Vagina (tissue), 2 donors: ENCODE data around the gene FIS1. TPM values are rescaled to one million over a fixed set of nuclear protein-coding genes. Genes with fewer than 3 reads are reported as not detected.
A peak's percentile ranks its signal among the peaks of the same experiment; 100 is the strongest.
"Not testable (repeated sequence)": the region's sequence is repeated elsewhere in the genome, so short reads cannot be mapped to it uniquely, and the experiment has no call there.

ENCODE experiments used
- DNase-seq, 2 donors: peaks; one replicate each; pipeline ENCODE4 v3.0.0-alpha.2; 2017; ENCODE audit errors: extremely low spot score in 2 of 2
- H3K27ac ChIP-seq: fragments of 200-600 bp; sonication (generic); one replicate; pipeline ENCODE4 v1.5.1; 2019
- H3K27me3 ChIP-seq: fragments of 200-600 bp; sonication (generic); one replicate; pipeline ENCODE4 v1.5.1; 2019
- H3K36me3 ChIP-seq, 2 donors: fragments of 200-600 bp; sonication (generic); one replicate each; pipeline ENCODE4 v1.5.1; 2017 to 2019
- H3K4me1 ChIP-seq: fragments of 200-600 bp; sonication (generic); one replicate; pipeline ENCODE4 v1.5.1; 2019
- H3K4me3 ChIP-seq, 2 donors: fragments of 200-600 bp; sonication (generic); 1 replicate in 1 of 2; 2 replicates in 1 of 2; pipeline ENCODE4 v1.5.1; 2016 to 2019
- H3K9me3 ChIP-seq: fragments of 200-600 bp; sonication (generic); one replicate; pipeline ENCODE4 v1.5.1; 2019
- CTCF ChIP-seq, 3 experiments: fragments of 450-650 bp in 2 of 3; fragments of 200-600 bp in 1 of 3; sonication (generic) in 1 of 3; IDR thresholded peaks; one replicate each; pipeline ENCODE4 v1.5.1; 2017 to 2019; ENCODE audit warnings: antibody characterized with exemption in 3 of 3, mild to moderate bottlenecking in 2 of 3, moderate library complexity in 2 of 3
- POLR2A ChIP-seq, 2 donors: fragments of 450-650 bp; IDR thresholded peaks; one replicate each; pipeline ENCODE4 v1.6.1; 2017; ENCODE audit warnings: antibody characterized with exemption in 2 of 2, mild to moderate bottlenecking in 2 of 2, moderate library complexity in 2 of 2
- POLR2AphosphoS5 ChIP-seq, 2 donors: sonication (generic); formaldehyde crosslinking; IDR thresholded peaks; one replicate each; pipeline ENCODE4 v1.9.0; 2017; ENCODE audit warnings: antibody characterized with exemption in 2 of 2, mild to moderate bottlenecking in 2 of 2, low read depth in 1 of 2; ENCODE audit not compliant: insufficient read depth in 1 of 2
- intact Hi-C: fragments of 100-400 bp; cut with DNase I; formaldehyde crosslinking; loops from one replicate; pipeline ENCODE4 v1.15.1; 2023
- total RNA-seq: library from RNA; depleted of rRNA; stranded (reverse); fragments of >200 nt; gene quantifications from one replicate; pipeline ENCODE4 v1.2.3, GENCODE V29; 2016

Gene FIS1
- total RNA-seq, 1 donor from 2014 or later = 204 TPM

- Histone ChIP-seq H3K36me3 (no peaks in the 10 kb centered on the region), H3K4me3 (peak within 1 kb of the TSS; percentile 9 to 19), H3K27ac (no peak within 1 kb of the TSS), H3K9me3 (no peaks in the 10 kb centered on the region), H3K27me3 (no peaks in the 10 kb centered on the region), H3K4me1 (peaks cover 8% of the 10 kb centered on the region)
- no peak for TF ChIP-seq POLR2AphosphoS5 (IDR thresholded peaks at IDR 0.05; ENCODE audit: insufficient read depth in 1 of 2, low read depth in 1 of 2)
- TF ChIP-seq CTCF (IDR thresholded peaks at IDR 0.05) = no peak
- no peak for TF ChIP-seq POLR2A (IDR thresholded peaks at IDR 0.05)
- intact Hi-C loops = no loop called here
- DNase-seq = no peak
These were observed 43.9 kb downstream of the FIS1 start, which contains the start of gene MOGAT3 for GRCh38 chr7:101200862-101201599. Gene MOGAT3 (minus strand): TSS chr7:101201036. CDS start chr7:101200854, 182 bp downstream.

DNA sequence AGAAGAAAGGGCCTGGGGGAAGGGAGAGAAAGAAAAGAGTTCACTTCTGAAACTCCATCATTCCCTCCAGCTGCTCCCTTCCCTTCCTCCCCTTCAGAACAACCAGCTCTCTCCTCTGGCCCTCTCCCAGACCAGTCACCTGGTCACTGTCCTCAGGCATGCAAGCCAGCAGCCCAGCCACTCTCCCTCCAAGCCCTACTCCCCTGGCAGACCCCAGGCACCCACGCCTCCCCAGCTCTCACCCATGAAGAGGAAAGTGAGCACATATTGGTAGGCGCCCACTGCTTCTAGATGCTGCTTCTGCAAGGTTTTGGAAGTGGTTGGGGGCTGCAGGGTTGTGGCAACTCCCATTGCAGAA, 44.4 kb downstream of the FIS1 start:
- peaks cover 8% of the 10 kb centered on the region for H3K4me1 ChIP-seq
- no peaks in the 10 kb centered on the region for H3K36me3 ChIP-seq
- no peak for TF ChIP-seq CTCF (IDR thresholded peaks at IDR 0.05)
- no peak for TF ChIP-seq POLR2A (IDR thresholded peaks at IDR 0.05)
- TF ChIP-seq POLR2AphosphoS5 (IDR thresholded peaks at IDR 0.05; ENCODE audit: insufficient read depth in 1 of 2, low read depth in 1 of 2) = no peak
- intact Hi-C loops = no loop called here
- H3K4me3 ChIP-seq = no peak overlapping the region
- H3K9me3 ChIP-seq = no peaks in the 10 kb centered on the region
- H3K27me3 ChIP-seq = no peaks in the 10 kb centered on the region
- no peak for DNase-seq
- H3K27ac ChIP-seq = no peak overlapping the region

DNA sequence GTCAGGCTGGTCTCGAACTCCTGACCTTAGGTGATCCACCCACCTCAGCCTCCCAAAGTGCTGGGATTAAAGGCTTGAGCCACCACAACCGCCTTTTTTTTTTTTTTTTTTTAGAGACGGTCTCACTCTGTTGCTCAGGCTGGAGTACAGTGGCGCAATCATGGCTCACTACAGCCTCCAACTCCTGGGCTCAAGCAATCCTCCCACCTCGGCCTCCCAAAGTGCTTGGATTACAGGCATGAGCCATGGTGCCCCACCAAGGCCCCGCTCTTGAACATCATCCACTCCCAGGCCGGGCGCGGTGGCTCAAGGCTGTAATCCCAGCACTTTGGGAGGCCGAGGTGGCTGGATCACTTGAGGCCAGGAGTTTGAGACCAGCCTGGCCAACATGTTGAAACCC, 45.4 kb downstream of the FIS1 start:
- not testable (repeated sequence) for H3K27me3 ChIP-seq, H3K36me3 ChIP-seq, H3K9me3 ChIP-seq, H3K4me1 ChIP-seq, H3K4me3 ChIP-seq, DNase-seq, H3K27ac ChIP-seq
- intact Hi-C loops = loop anchor here (10.0 kb wide), 1 partner anchor 85 kb away; no protein-coding TSS in a partner anchor

GRCh38 chr7:101198476-101198875, 46.4 kb downstream of the FIS1 start:
- H3K9me3 ChIP-seq = no peaks in the 10 kb centered on the region
- DNase-seq = no peak
- no peaks in the 10 kb centered on the region for H3K36me3 ChIP-seq
- intact Hi-C loops = loop anchor here (10.0 kb wide), 1 partner anchor 86 kb away; no protein-coding TSS in a partner anchor
- H3K27me3 ChIP-seq = no peaks in the 10 kb centered on the region
- H3K4me3 ChIP-seq = no peak overlapping the region
- H3K4me1 ChIP-seq = peaks cover 8% of the 10 kb centered on the region
- TF ChIP-seq POLR2AphosphoS5 (IDR thresholded peaks at IDR 0.05; ENCODE audit: insufficient read depth in 1 of 2, low read depth in 1 of 2) (no peak), POLR2A (IDR thresholded peaks at IDR 0.05) (no peak), CTCF (IDR thresholded peaks at IDR 0.05) (no peak)
- H3K27ac ChIP-seq = no peak overlapping the region

GRCh38 chr7:101197991-101198390, 46.9 kb downstream of the FIS1 start:
- DNase-seq = no peak
- TF ChIP-seq POLR2A (IDR thresholded peaks at IDR 0.05) (no peak), POLR2AphosphoS5 (IDR thresholded peaks at IDR 0.05; ENCODE audit: insufficient read depth in 1 of 2, low read depth in 1 of 2) (no peak), CTCF (IDR thresholded peaks at IDR 0.05) (no peak)
- H3K9me3 ChIP-seq = no peaks in the 10 kb centered on the region
- H3K4me3 ChIP-seq = no peak overlapping the region
- no peak overlapping the region for H3K27ac ChIP-seq
- no peaks in the 10 kb centered on the region for H3K36me3 ChIP-seq
- H3K4me1 ChIP-seq = peaks cover 8% of the 10 kb centered on the region
- no peaks in the 10 kb centered on the region for H3K27me3 ChIP-seq
- intact Hi-C loops = loop anchor here (10.0 kb wide), 1 partner anchor 87 kb away; no protein-coding TSS in a partner anchor
